Measurements from ENCODE around the gene DMRT3.

GRCh38 chr9:933356-933755, 43.1 kb upstream of the DMRT3 start:
- TF ChIP-seq CTCF (IDR thresholded peaks at IDR 0.05 in 8 of 11, conservative IDR thresholded peaks at IDR 0.05 in 3 of 11) (no peak), POLR2A (IDR thresholded peaks at IDR 0.05) (no peak)

Data from spleen (tissue), 7 donors.